Measurements from ENCODE around the gene DOCK8.

The DOCK8 gene

GRCh38 chr9:431701-432100 lies 217.0 kb downstream of the DOCK8 start:
- DNase-seq: no peak

GRCh38 chr9:436482-436881 lies 221.8 kb downstream of the DOCK8 start:
- no peak for DNase-seq

GRCh38 chr9:437066-437465 lies 222.4 kb downstream of the DOCK8 start:
- no peak for DNase-seq

- DNase-seq: no peak
Observed at GRCh38 chr9:437574-438001, 222.9 kb downstream of the DOCK8 start.

GRCh38 chr9:438066-438465 lies 223.4 kb downstream of the DOCK8 start:
- no peak for DNase-seq

GRCh38 chr9:438961-439768 lies 224.5 kb downstream of the DOCK8 start:
- DNase-seq: no peak

GRCh38 chr9:441126-441525 lies 226.5 kb downstream of the DOCK8 start:
- no peak for DNase-seq

DNA sequence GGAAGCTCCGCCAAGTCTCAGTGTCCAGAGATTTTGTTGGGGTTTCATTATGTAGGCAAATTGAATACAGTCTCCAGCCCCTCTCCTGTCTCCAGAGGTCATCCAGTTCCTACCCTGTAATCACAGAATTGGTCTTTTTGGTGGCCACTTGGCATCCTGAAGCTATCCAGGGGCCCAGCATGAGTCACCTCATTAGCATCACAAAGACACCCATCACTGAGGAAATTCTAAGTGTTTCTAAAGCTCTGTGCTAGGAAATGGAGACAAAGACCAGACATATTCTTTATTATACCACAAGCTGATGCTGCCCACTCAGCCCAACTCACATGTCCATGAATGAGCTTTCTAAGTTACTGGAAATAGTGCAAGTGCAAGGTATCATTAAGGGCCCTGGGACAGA lies 229.9 kb downstream of the DOCK8 start:
- no peak for DNase-seq

DNA sequence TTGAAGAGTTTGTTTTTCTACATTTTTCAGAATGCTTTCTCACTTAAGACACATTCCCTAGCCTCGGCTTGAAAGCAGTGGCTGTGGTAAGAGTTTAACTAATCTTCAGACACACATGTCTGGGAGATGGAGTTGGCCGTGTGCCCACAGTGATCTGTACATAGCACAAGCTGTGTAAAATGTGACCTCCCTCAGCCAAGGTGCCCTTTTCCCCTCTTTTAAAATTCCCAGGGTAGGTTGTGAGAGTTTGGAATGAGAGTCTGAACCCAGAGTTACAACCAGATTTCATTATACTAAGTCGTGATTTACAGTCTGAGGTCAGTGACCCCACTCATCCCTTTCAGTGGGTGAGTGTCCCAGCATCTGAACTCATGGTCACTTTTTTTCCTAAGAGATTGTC lies 230.4 kb downstream of the DOCK8 start:
- no peak for DNase-seq

DNA sequence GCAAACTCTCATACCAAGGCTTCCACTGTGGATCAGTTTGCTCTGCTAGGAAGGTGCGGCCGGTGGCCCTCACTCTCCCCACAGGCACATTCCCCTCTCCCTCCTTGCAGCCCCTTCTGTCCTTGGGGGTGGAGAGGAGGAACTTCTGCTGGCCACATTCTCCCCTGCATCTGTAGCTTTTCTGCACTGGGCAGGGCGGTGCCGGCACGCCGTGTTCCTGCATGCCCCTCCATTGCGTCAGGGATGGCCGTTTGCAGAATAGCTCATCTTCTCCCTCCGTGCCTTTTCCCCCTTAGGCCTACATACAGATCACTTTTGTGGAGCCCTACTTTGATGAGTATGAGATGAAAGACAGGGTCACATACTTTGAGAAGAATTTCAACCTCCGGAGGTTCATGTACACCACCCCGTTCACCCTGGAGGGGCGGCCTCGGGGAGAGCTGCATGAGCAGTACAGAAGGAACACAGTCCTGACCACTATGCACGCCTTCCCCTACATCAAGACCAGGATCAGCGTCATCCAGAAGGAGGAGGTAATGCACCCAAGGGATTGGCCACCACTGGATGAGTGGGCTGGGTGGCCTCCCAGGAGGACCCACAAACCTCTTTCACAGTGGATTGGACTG lies 231.5 kb downstream of the DOCK8 start:
- no peak for DNase-seq

- DNase-seq: no peak
Observed at GRCh38 chr9:447230-448025, 232.8 kb downstream of the DOCK8 start.

DNA sequence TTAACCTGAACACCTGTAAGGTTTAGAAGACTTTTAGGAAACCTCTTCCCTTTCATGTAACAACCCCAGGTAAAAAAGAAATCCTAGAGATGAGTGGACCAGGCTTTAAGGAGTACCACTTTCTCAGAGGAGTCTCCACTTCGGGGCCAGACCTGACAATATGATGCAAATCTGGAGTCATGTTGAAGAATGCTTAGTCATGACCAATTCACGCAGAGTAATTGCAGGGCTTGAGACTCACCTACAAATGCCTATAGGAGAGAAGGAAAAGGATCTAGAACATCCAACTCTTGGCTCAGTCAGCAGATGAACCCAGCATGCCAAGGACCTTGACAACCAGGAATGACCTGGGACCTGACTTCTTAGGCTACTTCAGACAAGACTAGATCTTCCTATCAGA lies 235.4 kb downstream of the DOCK8 start:
- no peak for DNase-seq

DNA sequence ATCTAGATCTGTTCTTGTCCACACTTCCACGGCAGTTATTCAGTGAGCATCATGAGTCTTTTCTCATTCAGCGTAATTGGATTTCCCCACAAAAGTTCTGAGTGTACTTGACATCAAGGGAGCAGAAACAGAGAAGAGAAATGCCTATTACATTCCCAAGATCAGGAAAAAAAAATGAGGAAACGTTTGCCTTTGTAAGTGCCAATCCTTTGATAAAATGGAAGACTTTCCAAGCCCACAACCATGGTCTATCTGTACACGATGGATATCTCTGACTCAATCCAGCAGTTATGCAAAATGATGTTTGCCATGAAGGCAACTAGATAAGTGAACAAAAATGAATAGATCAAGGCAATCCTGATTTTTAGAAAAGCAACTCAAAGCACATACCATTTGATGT lies 235.9 kb downstream of the DOCK8 start:
- no peak for DNase-seq

DNA sequence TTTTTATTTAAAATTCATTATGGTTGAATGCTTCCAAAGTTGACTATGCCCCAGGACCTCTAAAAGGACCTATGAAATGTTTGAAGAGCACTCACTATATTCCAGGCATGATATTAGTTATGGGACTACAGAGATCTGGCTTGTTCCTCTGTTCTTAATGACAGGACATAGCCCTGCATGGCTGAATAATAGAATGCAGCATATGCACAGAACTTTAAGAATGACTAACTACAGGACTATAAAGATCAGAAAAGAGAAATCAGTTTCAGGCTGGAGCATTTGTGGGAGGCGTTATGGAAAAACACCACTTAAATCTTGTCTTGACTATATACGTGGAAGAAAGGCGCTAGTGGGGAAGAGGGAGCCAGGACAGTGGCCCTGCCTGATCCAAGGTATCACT lies 239.2 kb downstream of the DOCK8 start:
- no peak for DNase-seq

GRCh38 chr9:456365-456764 lies 241.7 kb downstream of the DOCK8 start:
- DNase-seq: no peak

- no peak for DNase-seq
Observed at GRCh38 chr9:458590-458989, 243.9 kb downstream of the DOCK8 start.

DNA sequence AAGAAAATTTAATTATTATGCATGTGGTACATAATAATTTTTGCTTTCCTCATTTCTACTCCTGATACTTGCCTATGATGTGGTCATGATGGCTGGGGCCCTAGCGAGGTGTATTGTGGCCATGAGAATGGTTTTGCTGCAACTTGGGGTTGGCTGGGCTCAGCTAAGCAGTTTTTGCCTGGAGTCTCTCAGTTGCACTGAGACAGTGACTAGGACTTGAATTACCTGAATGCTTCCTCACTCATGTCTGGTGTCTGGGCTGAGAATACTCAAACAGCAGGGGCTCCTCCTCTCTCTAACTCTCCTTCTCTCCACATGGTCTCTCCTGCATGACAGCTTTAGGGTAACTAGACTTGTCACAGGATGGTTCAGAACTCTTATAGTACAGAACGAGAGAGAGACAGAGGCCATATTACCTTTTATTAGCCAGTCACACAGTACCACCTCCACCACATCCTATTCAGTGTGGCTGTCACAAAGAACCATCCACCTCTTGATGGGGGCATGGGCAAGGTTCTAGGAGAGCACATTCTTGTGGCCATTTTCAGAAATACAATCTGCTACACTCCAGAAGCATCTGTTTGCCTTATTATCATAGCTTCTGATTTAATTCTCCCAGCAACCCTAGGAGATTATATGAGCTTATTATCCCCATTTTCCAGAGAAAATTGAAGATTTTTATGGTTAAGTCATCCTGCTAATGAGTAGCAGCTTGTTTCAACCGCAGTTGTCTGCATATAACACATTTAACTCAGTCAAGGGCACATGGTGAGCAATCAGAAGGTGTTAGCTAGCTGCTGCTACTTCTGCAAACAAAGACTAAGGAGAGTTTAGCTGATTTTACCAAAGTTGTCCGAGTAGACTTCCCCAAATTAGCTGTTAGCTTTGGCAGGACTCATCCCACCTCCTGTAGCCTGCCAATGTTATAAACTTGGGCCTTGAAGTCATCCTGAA lies 245.1 kb downstream of the DOCK8 start:
- DNase-seq: no peak

GRCh38 chr9:462121-462520 lies 247.5 kb downstream of the DOCK8 start:
- no peak for DNase-seq

GRCh38 chr9:462606-463005 lies 247.9 kb downstream of the DOCK8 start:
- no peak for DNase-seq

DNA sequence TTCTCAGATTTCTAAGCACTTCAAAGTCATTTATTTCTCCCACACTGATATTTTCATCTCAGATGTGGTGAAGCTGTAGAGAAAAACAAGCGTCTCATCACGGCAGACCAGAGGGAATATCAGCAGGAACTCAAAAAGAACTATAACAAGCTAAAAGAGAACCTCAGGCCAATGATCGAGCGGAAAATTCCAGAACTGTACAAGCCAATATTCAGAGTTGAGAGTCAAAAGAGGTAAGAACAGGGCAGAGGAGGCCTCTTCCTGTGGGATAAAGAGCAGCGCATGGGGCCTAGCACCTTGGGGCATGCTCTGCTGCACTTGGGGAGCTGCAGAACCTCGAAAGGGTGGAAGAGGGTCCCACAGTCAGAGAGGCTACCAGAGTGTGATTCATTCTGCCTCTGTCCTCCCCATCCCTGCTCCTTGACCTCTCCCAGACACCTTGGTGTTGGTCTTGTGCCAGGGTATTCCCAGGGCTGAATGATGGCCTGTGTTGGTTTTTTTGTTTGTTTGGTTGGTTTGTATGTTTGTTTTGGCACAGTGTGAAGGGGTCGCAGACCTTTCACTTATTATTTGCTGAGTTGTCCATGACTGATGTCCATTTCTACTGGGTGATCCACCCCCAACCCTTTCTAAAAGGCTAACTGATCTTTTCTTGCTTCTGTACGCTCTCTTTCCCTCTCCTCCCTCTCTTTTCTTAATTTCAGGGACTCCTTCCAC lies 248.9 kb downstream of the DOCK8 start:
- DNase-seq: no peak

- no peak for DNase-seq
Observed at GRCh38 chr9:466747-467146, 252.1 kb downstream of the DOCK8 start.
